ENCODE data around the gene RNU6-8.

The RNU6-8 gene

DNA sequence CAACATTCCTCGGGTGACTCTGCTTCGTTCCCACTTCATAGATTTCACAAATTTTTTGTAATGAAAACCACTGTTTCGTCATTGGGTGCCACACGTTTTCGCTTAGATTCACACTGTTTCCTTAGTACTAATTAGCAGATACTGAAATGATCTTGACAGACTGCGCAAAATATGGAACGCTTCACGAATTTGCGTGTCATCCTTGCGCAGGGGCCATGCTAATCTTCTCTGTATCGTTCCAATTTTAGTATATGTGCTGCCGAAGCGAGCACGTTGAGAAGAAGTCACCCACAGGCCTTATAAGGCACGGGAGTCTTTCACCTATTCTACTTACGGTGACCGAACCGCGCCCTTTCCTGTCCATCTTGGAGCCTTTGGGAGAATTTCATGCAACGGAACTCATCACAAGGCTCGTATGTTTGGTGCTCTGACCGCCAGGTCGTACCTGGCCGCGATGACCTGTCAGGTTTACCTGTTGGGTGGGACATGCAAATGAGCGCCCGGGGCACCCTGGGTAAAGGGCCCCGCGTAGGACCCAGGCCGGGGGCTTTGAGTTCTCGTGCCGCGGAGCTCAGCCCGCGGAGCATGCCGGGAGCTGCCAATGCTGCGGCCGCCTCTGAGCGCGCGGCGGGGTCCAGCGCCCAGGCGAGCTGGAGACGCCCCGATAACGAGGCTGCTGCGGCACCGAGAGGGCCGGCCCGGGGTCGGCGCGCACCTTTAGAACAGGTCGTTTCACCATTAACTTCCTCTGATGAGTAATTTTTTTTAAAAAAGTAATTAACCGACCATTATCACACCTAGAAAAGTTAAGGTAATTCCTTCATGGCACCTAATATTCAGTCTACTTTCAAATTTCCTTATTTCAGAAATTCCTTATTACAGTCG is at the start of gene RNU6-8:
RNU6-8 (minus strand) TSS at position 272 of the 885 bp plus-strand sequence.
- DNase-seq = peak; percentile 86
- peak; percentile 89 for ATAC-seq

DNA sequence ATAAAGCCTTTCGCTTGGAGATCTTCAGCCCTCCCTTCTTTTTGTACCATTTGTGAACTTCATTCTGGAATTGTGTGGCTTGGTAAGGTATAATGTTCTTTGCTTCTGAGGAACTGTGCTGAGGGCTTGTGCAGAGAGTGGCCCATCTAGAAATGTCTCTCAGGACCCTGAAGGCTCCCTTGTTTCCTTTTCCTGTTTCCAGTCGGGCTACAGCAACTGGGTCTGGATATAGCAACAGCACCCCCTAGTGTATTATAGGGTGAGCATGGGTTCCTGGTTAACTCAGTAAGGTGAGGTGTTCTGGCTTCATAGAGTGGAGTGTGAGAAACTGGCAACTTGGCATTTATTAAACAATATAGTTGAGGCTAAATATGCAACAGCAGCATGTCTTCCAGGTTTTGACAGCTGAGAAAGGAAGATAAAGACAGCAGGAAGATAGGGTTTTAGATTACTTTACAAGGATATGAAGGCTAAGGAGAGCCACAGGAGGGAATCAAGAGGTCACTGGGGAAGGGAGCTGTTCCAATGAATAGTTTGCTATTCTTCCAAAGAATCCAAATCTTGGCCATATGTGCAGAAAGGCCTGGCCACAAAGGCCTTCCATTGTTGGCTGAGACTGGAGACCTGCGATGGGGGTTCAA is 49.1 kb upstream of the RNU6-8 start:
- peak; percentile 35 for DNase-seq
- peak; percentile 83 for ATAC-seq

DNA sequence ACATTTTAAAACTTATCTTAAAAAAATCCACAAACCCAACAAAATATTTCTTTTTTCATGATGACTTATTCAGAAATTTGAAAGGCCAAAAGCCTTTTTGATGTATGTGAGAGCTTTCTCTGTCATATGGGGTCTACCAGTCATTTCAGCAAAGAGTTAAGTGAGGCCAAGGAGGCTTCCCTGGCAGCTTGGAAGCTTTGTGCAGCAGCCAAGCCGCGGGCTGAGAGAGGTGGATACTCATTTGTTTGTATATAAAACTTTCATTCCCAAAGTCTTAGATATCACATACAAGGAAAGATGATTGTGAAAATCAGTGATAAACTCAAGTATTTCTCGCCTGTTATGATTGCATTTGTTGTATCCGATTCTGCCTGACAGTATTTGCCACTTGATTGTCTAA is 48.5 kb upstream of the RNU6-8 start:
- DNase-seq (no peak), ATAC-seq (no peak)

DNA sequence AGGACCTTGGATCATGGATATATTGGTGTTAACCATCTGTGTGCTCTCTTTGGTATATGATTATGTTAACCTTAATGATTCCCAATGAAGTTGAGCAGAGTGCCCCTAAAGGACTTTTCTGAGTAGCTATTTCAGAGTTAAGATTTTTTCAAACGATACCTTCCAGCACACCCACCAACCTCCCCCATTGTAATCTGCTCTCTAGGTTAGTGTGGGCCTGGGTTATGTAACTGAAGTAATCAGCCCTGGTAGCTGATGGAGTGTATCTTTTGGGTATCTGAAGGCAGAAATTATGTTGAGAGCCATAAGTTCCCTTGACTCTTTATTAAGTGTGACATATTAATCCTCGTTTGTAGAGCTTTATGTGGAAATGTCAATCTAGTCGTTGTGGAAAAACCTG is 47.6 kb upstream of the RNU6-8 start:
- DNase-seq (no peak), ATAC-seq (no peak)

DNA sequence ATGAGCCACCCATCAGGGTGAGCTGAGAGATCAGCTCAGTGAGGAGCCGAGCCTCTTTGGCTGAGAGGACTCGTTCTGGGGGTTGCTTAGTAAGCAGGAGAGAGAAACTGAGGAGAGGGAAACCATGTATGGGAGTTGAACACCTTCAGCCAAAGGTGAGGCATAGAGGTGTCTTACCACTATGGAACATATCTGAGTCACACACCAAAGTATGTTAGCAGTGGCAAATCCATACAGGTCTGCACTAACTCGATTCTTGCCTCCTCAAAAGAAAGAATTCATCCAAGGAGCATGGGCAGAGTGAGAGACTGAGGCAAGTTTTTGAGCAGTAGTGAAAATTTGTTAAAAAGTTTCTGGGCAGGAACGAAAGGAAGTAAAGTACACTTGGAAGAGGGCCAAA is 46.7 kb upstream of the RNU6-8 start:
- DNase-seq (no peak), ATAC-seq (no peak)

DNA sequence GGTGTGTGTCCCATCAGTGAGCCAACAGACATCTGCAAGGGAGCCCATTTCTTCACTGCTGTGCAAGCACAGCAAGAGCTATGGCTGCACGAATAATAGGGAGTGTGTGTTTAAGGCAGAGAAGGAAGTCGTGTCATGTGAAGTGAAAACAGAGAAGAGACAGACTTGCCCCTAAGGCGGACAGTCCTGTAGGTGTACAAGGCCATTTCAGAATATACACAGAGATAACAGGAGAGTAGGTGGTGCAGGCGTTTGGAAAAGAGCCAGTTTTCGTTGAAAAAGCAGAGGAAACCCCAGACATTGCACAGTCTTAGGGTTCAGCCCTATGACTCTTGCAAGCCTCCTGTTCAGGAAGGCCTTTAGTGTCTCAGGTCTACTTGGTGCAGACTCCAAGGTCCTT is 46.3 kb upstream of the RNU6-8 start:
- no peak for ATAC-seq
- DNase-seq = no peak

DNA sequence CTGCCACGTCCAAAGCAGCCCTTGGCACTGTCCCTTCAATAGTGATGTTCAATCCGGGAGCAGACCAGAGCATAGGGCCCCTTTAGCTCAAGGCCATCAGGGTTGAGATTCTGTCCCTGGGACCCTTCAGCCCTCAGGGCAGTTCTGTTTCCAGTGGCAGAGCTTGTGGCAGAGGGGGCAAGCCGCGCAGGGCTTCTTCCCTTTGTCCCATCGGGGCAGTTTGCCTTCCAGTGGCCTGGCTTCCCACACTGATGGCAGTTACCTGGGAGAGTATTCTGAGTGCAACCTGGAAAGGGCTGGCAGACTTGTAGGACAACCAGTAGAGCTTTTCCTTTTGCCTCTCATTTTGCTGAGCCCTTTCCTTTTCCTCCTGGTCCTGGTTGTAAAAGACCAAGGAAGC is 43.7 kb upstream of the RNU6-8 start:
- DNase-seq (no peak), ATAC-seq (no peak)

DNA sequence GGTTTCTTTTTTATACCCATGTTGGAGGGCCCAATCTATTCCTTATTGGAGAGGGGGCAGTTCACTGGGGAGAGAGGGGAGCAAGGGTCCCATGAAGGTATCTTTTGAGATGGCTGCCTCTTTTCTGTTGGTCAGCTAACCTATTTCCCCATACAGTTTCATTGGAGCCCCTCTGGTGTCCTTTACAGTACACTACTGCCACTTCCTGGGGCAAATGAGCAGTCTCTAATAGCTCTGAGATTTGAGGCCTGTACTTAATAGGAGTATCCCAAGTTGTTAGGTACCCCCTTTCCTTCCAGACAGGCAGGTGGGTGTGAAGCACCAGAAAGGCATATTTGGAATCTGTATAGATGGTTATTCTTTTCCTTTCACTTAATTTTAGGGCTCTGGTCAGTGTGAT is 41.3 kb upstream of the RNU6-8 start:
- DNase-seq (no peak), ATAC-seq (no peak)

DNA sequence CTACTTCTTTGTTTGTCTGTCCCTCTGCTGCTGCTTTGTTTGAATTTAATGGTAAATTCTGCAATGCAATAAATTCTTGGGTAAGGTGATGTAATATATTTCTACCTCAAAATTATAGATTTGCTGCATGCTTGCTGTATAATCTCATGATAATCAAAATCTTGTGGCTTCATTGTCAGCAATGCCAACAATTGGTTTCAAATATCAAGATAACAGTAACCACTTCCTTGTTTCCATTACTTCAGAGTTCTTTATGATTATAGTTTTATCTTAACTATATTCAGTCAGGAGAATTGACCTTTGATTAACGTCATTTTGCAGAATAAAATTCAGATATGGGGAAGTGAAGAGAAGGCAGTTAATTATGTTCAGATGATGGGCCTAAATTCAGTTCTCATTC is 30.2 kb upstream of the RNU6-8 start:
- no peak for ATAC-seq
- no peak for DNase-seq

DNA sequence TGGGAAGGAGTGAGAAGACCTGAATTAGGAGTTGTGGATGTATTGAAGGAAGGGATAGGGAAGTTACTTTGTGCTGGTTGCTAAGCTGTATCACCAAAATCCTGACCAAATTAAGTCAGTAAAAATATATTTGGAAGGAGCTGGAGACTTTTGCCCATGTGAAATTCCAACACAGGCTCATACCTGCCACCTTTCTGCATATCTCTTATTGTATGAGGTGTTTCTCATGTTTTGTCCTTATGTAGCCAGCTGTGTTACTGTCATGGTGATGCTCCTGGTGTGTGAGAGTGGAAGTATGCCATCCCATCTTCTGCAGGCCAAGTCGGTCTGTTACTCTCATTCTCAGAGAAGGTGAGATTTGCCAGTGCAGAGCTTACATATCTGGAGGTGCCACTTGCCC is 29.4 kb upstream of the RNU6-8 start:
- DNase-seq = no peak
- ATAC-seq = no peak

DNA sequence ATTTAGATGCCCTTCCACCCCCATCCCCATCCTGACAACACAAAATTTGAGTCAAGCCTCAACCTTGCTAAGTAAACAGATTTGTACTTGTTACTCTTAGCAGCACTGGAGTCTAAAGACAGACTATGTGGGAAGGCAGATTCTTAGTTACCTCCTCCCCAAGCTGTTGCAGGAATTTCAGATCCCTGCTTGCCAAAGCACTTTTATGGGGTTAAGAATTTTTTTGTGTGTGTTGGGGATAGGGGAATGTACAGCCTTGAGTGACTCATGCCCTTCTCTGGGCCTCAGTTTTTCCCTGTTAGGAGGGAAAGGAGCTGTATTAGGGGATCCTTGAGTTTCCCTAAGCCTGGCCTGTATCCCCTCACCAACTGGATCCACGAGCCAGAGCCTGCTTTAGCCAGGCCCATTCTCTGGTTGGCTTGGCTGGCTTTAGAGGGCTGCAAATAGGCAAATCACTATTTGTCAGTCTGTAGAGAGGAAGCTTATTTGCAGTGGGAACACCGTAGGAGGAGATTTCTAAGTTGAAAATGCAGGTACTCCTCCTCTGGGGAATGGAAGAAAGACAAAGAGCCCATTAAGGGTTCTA is 27.7 kb upstream of the RNU6-8 start:
- ATAC-seq (no peak), DNase-seq (no peak)

DNA sequence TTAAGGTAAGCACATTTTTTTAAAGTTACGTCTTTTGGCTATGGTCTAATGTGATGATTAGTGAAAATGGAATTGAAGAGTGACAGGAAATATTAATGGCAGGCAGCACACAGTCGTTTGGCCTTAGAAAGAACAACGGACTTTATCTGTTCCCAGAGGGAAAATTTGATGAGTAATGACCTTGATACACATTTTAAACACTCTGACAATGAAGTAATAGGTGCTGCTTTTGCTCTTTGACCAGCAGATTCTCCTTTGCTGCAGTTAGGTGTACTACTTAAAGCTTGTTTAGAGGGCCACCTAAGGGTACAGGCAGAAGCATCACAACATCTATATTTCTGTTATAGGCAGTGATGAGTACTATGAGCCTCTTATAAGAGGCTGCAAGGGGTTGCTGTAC is 27.1 kb upstream of the RNU6-8 start:
- ATAC-seq = no peak

DNA sequence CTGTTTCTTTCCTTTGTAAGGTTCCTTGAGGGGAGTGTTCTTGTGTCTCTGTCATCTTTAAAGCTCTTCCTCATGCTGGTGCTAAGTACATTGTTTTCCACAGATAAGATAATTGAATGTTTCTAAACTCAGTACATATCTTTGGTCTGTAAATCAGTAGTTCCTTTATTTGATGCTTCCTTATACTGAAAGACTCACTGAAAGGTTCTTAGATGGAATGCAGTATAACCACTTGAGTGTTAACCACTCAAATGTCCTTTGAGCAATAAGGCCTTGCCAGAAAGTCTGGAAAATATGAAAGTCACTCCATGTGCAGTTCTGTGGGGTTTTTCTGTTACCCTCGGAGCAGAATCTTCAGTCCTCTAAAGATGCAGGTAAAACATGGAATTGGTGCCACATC is 23.0 kb upstream of the RNU6-8 start:
- DNase-seq = no peak
- ATAC-seq = no peak

More for the DNA sequence above, 27.1 kb upstream of the RNU6-8 start:
- DNase-seq = no peak

DNA sequence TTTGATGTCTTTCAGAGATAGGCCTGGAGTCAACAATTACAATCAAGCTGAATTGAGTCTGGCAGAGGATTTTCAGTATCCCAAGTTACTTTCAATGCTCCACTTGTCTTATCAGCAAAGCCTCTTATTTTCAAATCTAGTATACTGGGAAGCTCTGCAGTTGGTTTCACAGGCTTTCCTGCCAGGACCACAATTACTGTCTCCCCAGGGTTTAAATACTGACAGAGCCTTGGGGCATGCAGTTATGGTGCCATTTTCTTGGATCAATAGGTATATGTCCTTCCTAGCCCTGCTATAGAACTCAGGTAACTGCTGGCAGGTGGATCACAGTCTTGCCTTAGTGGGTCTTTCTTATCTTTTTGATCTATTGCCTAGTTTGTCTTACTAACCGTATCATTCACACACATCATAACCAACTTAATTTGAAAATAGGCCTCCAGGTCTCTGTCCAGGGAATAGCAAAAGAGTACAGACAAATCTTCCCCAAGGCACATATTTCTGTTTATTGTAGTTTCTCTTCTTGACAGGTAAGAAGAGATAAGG is 22.4 kb upstream of the RNU6-8 start:
- no peak for DNase-seq

DNA sequence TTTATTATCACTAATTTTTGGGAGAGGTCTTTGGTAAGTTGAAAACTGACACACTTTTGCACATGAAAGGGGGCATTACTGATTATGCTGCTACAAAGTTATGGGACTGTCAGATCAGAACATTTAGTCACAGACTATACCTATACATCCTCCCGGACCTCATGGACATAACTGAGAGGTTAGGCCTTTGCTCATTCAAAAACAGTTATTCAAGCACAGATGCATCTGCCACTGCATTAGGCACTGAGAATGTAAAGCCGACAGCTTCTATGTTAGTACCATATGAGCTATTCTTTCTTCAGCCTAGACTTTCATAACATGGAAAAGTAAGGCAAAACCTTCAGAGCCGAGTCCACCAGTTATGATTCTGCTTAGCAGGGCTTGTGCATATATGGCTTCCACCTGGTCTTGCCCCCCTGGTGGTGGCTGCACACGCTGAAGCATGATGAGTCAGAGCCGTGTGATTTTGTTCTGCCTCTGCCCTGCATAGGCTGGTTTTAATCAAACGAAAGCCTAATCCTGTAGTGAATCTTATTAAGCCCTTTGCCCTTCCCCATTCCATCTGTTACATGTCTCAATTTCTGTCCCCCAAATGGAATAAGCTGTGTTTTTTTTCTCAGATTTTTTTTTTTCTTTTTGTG is 21.8 kb upstream of the RNU6-8 start:
- ATAC-seq (peak; percentile 57), DNase-seq (peak; percentile 16)

More for the DNA sequence above, 22.4 kb upstream of the RNU6-8 start:
- ATAC-seq = no peak

DNA sequence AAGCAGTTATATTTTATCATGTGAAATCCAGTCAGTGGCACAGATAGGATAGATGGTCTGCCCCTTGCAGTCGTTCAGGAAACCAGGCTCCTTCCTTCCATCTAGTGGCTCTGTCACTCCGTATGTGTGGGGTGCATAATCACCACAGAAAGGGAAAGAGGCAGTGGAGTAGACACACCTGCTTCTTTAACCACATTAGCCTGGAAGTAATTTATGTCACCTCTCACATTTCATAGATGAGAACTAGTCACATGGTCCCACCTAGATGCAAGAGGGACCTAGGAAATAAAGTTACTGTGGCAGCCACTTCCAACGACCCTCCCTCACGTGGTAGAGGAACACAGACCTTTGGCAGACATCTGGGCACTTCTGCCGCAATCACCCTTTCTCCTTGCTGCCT is 14.2 kb upstream of the RNU6-8 start:
- ATAC-seq (peak; percentile 55), DNase-seq (no peak)

DNA sequence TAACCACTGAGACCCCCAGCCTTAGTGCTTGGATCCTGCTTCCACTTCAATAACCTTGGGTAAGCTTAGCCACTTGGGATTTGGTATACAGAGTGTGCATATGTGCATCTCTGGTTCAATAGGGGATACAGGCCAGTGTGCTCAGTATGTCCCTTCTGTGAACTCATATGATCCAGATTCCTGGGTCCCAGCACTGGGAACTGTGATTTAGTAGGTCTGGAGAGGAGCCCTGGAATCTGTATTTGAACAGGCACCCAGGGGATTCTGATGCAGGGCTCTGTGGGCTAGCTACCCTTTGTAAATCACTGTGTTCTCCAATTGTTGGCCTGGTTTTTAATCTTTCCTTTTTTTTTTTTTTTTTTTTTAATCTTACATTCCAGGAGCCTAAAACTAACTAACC is 9.8 kb upstream of the RNU6-8 start:
- no peak for DNase-seq
- ATAC-seq = no peak

DNA sequence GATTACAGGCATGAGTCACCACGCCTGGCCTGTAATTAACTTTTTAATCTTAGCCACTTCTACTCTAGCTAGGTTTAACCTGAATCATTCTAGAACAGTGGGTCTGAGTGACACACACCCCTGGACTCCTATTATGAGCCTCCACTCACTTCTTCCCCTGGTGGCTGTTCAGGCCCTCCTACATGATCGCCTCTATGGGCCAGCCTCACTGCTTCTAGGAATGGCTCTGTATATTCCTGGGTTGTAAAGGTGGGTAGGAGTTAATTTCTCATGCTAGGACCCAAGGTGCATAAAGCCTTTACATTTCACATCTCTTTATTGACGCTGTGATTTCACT is 8.0 kb upstream of the RNU6-8 start:
- DNase-seq (no peak), ATAC-seq (no peak)

DNA sequence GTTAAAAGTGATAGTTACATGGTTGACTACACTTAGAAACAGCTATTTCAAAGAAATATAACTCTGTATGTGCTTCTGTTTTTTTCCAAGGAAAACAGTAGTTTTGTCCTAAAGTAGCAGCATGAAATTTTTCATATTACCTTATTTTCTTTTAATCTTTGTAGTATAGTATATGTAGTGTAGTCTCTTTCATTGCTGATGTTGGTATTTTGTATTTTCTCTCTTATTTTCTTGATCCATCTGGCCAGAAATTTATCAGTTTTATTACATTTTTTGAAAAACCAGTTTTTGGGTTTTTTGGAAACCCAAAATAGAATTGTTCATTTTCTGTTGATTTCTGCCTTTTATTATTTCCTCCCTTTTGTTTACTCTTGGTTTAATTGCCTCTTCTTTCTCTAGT is 6.4 kb upstream of the RNU6-8 start:
- no peak for ATAC-seq
- DNase-seq = no peak

DNA sequence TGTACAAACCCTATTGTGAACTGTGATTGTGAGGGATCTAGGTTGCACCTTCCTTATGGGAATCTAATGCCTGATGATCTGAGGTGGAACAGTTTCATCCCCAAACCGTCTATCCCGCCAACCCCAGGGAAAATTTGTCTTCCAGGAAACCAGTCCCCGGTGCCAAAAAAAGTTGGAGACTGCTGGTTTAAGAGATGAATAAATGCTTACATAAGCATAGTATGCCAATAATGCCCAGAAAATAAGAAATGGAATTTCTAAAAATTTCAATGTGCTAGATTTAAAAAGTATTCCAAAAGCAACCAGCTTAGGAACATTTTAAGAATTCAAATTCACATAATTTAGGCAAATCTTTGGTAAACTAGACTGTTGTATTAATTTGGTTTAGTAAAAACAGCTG is 5.4 kb upstream of the RNU6-8 start:
- DNase-seq = no peak
- no peak for ATAC-seq

DNA sequence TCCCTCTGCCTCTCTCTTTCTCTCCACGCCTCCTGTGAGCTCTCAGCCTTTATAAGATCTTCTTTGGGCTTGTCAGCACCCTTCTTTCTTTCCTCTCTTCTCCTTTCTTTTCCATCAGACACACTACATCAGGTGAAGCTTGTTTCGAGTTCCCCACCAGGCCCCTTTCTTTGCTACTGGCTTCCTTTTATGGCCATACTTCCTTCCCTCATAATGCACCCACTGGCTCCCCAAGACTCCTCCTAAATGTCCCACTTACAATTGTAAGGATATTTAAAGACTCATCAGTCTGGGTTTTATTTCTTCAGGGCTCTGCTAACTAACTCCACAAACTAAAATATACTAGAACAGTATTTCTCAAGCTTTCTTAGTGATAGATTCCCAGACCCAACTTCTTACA is 3.5 kb upstream of the RNU6-8 start:
- ATAC-seq (no peak), DNase-seq (no peak)

DNA sequence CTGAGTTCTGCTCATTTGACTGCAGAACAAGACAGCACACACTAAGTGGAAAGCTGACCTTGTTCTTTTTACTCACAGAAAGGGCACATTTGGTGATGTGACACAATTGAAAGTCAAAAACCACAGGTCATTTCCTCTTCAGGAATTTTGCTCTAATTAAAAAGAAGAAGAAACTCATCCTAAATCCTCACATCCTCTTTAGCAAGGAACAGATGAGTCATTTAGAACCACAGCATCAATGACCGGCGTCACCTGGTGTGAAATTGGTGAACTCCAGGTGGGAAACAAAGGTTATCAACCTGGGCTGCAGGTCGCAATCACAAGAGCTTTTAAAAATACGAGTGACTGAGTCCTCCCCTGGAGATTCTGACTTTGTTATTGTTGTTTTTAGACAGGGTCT is 2.9 kb upstream of the RNU6-8 start:
- DNase-seq (peak; percentile 9), ATAC-seq (no peak)

DNA sequence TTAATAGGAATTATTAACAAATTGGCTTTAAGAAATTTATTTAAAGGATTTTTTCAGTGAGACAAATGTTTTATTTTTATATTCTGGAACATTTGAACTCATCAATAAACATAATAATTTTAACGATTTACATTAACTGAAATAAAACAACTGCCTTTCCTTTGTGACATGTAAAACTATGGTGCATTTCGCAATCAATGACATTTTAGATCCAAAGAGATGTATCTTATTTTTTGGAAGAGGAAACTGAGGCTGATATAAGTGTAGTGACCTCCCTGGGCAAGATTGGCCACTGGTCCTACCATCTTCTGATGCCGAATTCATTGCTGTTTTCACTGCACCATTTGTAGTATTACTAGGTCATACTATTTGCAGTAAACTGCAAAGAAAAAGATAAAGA is 2.5 kb upstream of the RNU6-8 start:
- ATAC-seq (no peak), DNase-seq (no peak)
